Measurements from ENCODE around the gene LAMC2. TPM values are rescaled to one million over a fixed set of nuclear protein-coding genes. Genes with fewer than 3 reads are reported as not detected.

Gene LAMC2
- polyA plus RNA-seq, 1 donor (not counting 4 experiments of a cell fraction or from before 2014, with no cell fraction given), result 1,627 TPM

DNA sequence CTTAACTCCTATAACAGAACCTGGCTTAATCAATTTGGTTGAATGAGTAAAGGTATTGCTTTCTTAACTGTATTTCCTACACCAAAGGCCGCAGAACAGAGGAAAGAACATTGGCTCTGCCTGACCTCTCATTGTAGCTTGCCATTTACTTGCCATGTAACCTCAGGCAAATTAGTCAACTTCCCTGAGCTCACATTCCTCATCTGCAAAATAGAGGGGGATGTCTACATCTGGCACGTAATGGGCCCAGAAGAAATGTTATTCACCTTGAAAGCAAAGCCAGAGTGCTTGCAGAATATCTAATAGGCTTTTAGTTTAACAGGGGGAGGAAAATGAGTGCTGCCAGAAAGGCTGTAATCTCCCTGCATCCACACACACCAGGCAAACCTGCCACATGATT, 44.3 kb downstream of the LAMC2 start:
- dilution Hi-C loops (cut with MboI; ENCODE audit: extremely low pct_ligation_motif_present, low sequenced_read_pairs), result no loop called here
- Histone ChIP-seq H3K27ac (ENCODE audit: control insufficient read depth, insufficient read depth, low read length) (no peak overlapping the region), H3K9me1 (ENCODE audit: control insufficient read depth, extremely low read depth, insufficient read depth, low read length) (no peaks in the 10 kb centered on the region), H3K27me3 (ENCODE audit: control insufficient read depth, extremely low read depth, insufficient read depth, low read length) (no peaks in the 10 kb centered on the region), H4K20me1 (ENCODE audit: control insufficient read depth, extremely low read depth, insufficient read depth, low read length) (peaks cover 13% of the 10 kb centered on the region), H3K9ac (ENCODE audit: control insufficient read depth, extremely low read depth, insufficient read depth, low read length) (no peak overlapping the region), H3K9me3 (ENCODE audit: control insufficient read depth, low read depth, low read length) (no peaks in the 10 kb centered on the region), H3K36me3 (ENCODE audit: control insufficient read depth in 2 of 2, extremely low read depth in 1 of 2, insufficient read depth in 2 of 2, low read length in 2 of 2) (peaks cover 49 to 68% of the 10 kb centered on the region in 2 experiments), H2AFZ (ENCODE audit: control insufficient read depth, low read length) (no peak overlapping the region), H3K4me2 (ENCODE audit: control insufficient read depth, extremely low read depth, insufficient read depth, low read depth, low read length) (no peak overlapping the region), H3K4me3 (ENCODE audit: control insufficient read depth in 2 of 3, extremely low read depth in 1 of 3, insufficient read depth in 2 of 3, low read depth in 1 of 3, low read length in 3 of 3) (no peak overlapping the region), H3K79me2 (ENCODE audit: control insufficient read depth, insufficient read depth, low read length) (no peaks in the 10 kb centered on the region), H3K4me1 (ENCODE audit: control insufficient read depth, extremely low read depth, insufficient read depth, low read length) (peaks cover 63% of the 10 kb centered on the region)
- FAIRE-seq (peak; percentile 46), DNase-seq (ENCODE audit: low read depth, low spot score) (no peak)
- TF ChIP-seq, protein P1, sequence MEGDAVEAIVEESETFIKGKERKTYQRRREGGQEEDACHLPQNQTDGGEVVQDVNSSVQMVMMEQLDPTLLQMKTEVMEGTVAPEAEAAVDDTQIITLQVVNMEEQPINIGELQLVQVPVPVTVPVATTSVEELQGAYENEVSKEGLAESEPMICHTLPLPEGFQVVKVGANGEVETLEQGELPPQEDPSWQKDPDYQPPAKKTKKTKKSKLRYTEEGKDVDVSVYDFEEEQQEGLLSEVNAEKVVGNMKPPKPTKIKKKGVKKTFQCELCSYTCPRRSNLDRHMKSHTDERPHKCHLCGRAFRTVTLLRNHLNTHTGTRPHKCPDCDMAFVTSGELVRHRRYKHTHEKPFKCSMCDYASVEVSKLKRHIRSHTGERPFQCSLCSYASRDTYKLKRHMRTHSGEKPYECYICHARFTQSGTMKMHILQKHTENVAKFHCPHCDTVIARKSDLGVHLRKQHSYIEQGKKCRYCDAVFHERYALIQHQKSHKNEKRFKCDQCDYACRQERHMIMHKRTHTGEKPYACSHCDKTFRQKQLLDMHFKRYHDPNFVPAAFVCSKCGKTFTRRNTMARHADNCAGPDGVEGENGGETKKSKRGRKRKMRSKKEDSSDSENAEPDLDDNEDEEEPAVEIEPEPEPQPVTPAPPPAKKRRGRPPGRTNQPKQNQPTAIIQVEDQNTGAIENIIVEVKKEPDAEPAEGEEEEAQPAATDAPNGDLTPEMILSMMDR (optimal IDR thresholded peaks at IDR 0.05 in 1 of 3, IDR thresholded peaks at IDR 0.05 in 1 of 3, conservative IDR thresholded peaks at IDR 0.05 in 1 of 3; ENCODE audit: extremely low read depth in 1 of 3, insufficient read depth in 2 of 3, low read length in 3 of 3), result no peak
- TF ChIP-seq EZH2 (IDR thresholded peaks at IDR 0.05; ENCODE audit: low read length), result no peak

DNA sequence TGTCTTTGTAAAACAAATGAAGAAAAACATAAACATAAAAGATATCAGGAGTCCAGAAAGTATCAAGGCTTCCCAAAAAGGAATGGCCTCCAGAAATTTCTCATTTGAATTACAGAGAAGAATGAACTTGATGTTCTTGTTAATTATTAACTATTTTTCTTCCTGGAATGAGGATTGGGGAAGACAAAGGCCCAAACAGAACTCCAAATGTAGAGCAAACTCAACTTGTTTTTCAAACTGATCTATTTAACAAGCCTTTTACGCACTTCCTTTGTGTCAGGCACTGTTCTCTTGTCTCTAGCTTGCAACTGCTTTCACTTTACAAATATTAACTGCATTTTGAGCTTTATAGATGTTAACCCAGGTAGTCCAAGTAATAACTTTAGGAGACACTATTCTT, 45.5 kb downstream of the LAMC2 start:
- FAIRE-seq, result no peak
- H3K9ac ChIP-seq (ENCODE audit: control insufficient read depth, extremely low read depth, insufficient read depth, low read length), result no peak overlapping the region
- no peak overlapping the region for H2AFZ ChIP-seq (ENCODE audit: control insufficient read depth, low read length)
- peaks cover 13% of the 10 kb centered on the region for H4K20me1 ChIP-seq (ENCODE audit: control insufficient read depth, extremely low read depth, insufficient read depth, low read length)
- no peak overlapping the region for H3K4me3 ChIP-seq (ENCODE audit: control insufficient read depth in 2 of 3, extremely low read depth in 1 of 3, insufficient read depth in 2 of 3, low read depth in 1 of 3, low read length in 3 of 3)
- TF ChIP-seq, protein P1 (optimal IDR thresholded peaks at IDR 0.05 in 1 of 3, IDR thresholded peaks at IDR 0.05 in 1 of 3, conservative IDR thresholded peaks at IDR 0.05 in 1 of 3; ENCODE audit: extremely low read depth in 1 of 3, insufficient read depth in 2 of 3, low read length in 3 of 3), result no peak
- TF ChIP-seq EZH2 (IDR thresholded peaks at IDR 0.05; ENCODE audit: low read length), result no peak
- DNase-seq (ENCODE audit: low read depth, low spot score), result no peak
- no peaks in the 10 kb centered on the region for H3K27me3 ChIP-seq (ENCODE audit: control insufficient read depth, extremely low read depth, insufficient read depth, low read length)
- dilution Hi-C loops (cut with MboI; ENCODE audit: extremely low pct_ligation_motif_present, low sequenced_read_pairs), result no loop called here
- no peaks in the 10 kb centered on the region for H3K79me2 ChIP-seq (ENCODE audit: control insufficient read depth, insufficient read depth, low read length)
- H3K4me2 ChIP-seq (ENCODE audit: control insufficient read depth, extremely low read depth, insufficient read depth, low read depth, low read length), result no peak overlapping the region
- peaks cover 46 to 68% of the 10 kb centered on the region in 2 experiments for H3K36me3 ChIP-seq (ENCODE audit: control insufficient read depth in 2 of 2, extremely low read depth in 1 of 2, insufficient read depth in 2 of 2, low read length in 2 of 2)
- peaks cover 65% of the 10 kb centered on the region for H3K4me1 ChIP-seq (ENCODE audit: control insufficient read depth, extremely low read depth, insufficient read depth, low read length)
- no peaks in the 10 kb centered on the region for H3K9me1 ChIP-seq (ENCODE audit: control insufficient read depth, extremely low read depth, insufficient read depth, low read length)
- no peaks in the 10 kb centered on the region for H3K9me3 ChIP-seq (ENCODE audit: control insufficient read depth, low read depth, low read length)
- no peak overlapping the region for H3K27ac ChIP-seq (ENCODE audit: control insufficient read depth, insufficient read depth, low read length)
